SK-N-SH treated with all-trans-retinoic acid at 6 μM for 48 hours (cell line): Measurements from ENCODE around the gene GRM4.

Source experiments
- ATAC-seq: fragments of 200-7000 bp; cut with Tn5 transposase; 3 replicates; pipeline ENCODE4 v1.9.1; 2020; ENCODE audit warnings: mild to moderate bottlenecking, moderate library complexity
- ARNTL ChIP-seq: fragments of 450-650 bp; formaldehyde crosslinking; IDR thresholded peaks from 2 replicates; pipeline ENCODE4 v1.5.0; 2020; ENCODE audit warnings: low read depth, mild to moderate bottlenecking, moderate library complexity, borderline replicate concordance
- BACH2 ChIP-seq: fragments of 250-450 bp; sonication (Bioruptor Pico); IDR thresholded peaks from 2 replicates; pipeline ENCODE4 v1.9.0; 2021; ENCODE audit warnings: mild to moderate bottlenecking, borderline replicate concordance
- CSDC2 ChIP-seq: fragments of 250-450 bp; sonication (Bioruptor Pico); IDR thresholded peaks from 2 replicates; pipeline ENCODE4 v1.5.0; 2020; ENCODE audit warnings: mild to moderate bottlenecking, moderate library complexity
- ESRRG ChIP-seq: fragments of 250-450 bp; sonication (Bioruptor Pico); IDR thresholded peaks from 2 replicates; pipeline ENCODE4 v1.6.1; 2021; ENCODE audit warnings: mild to moderate bottlenecking
- GLIS3 ChIP-seq: fragments of 250-450 bp; sonication (Bioruptor Pico); IDR thresholded peaks from 2 replicates; pipeline ENCODE4 v1.5.0; 2020; ENCODE audit warnings: mild to moderate bottlenecking, moderate library complexity
- ISL1 ChIP-seq: fragments of 250-450 bp; sonication (Bioruptor Pico); IDR thresholded peaks from 2 replicates; pipeline ENCODE4 v2.1.2; 2022; ENCODE audit warnings: mild to moderate bottlenecking, moderate library complexity
- OSR1 ChIP-seq: fragments of 250-450 bp; sonication (Bioruptor Pico); IDR thresholded peaks from 2 replicates; pipeline ENCODE4 v1.8.0; 2022; ENCODE audit warnings: moderate library complexity, mild to moderate bottlenecking, inconsistent platforms
- PATZ1 ChIP-seq: fragments of 250-450 bp; sonication (Bioruptor Pico); IDR thresholded peaks from 2 replicates; pipeline ENCODE4 v1.8.0; 2020; ENCODE audit warnings: mild to moderate bottlenecking, moderate library complexity, borderline replicate concordance
- POU6F1 ChIP-seq: fragments of 250-450 bp; sonication (Bioruptor Pico); IDR thresholded peaks from 2 replicates; pipeline ENCODE4 v1.8.0; 2021; ENCODE audit warnings: low read depth, mild to moderate bottlenecking, moderate library complexity, borderline replicate concordance
- PPARA ChIP-seq: fragments of 250-450 bp; sonication (Bioruptor Pico); IDR thresholded peaks from 2 replicates; pipeline ENCODE4 v1.5.0; 2020; ENCODE audit warnings: mild to moderate bottlenecking, borderline replicate concordance
- RARB ChIP-seq: fragments of 250-450 bp; sonication (Bioruptor Pico); IDR thresholded peaks from 2 replicates; pipeline ENCODE4 v1.8.0; 2021; ENCODE audit warnings: mild to moderate bottlenecking, moderate library complexity
- SNAI2 ChIP-seq: fragments of 250-450 bp; sonication (Bioruptor Pico); IDR thresholded peaks from 2 replicates; pipeline ENCODE4 v1.5.0; 2020; ENCODE audit warnings: mild to moderate bottlenecking, moderate library complexity
- TCF4 ChIP-seq: fragments of 250-450 bp; sonication (Bioruptor Pico); IDR thresholded peaks from 2 replicates; pipeline ENCODE4 v1.8.0; 2021; ENCODE audit warnings: mild to moderate bottlenecking, moderate library complexity, borderline replicate concordance
- TSHZ2 ChIP-seq: fragments of 250-450 bp; sonication (Bioruptor Pico); IDR thresholded peaks from 2 replicates; pipeline ENCODE4 v1.5.0; 2020; ENCODE audit warnings: mild to moderate bottlenecking, moderate library complexity
- ZC3H10 ChIP-seq: fragments of 250-450 bp; sonication (Bioruptor Pico); IDR thresholded peaks from 2 replicates; pipeline ENCODE4 v1.5.1; 2021; ENCODE audit warnings: mild to moderate bottlenecking, moderate library complexity
- ZFP3 ChIP-seq: fragments of 250-450 bp; sonication (Bioruptor Pico); IDR thresholded peaks from 2 replicates; pipeline ENCODE4 v1.5.0; 2020; ENCODE audit warnings: mild to moderate bottlenecking, moderate library complexity
- ZFP30 ChIP-seq: fragments of 450-650 bp; formaldehyde crosslinking; IDR thresholded peaks from 2 replicates; pipeline ENCODE4 v1.5.0; 2022; ENCODE audit warnings: mild to moderate bottlenecking, moderate library complexity
- ZNF565 ChIP-seq: fragments of 450-650 bp; formaldehyde crosslinking; conservative IDR thresholded peaks from 2 replicates; pipeline ENCODE4 v1.5.0; 2020; ENCODE audit warnings: low read depth, mild to moderate bottlenecking, moderate library complexity
- ZNF70 ChIP-seq: fragments of 450-650 bp; formaldehyde crosslinking; IDR thresholded peaks from 2 replicates; pipeline ENCODE4 v1.5.0; 2020; ENCODE audit warnings: mild to moderate bottlenecking, moderate library complexity

GRM4 gene

GRCh38 chr6:34138191-34138590, 7.7 kb downstream of the GRM4 start (continued):
- TF ChIP-seq ARNTL (no peak), RARB (CRISPR knock-in tag) (no peak)

GRCh38 chr6:34135541-34135940, 10.3 kb downstream of the GRM4 start:
- TF ChIP-seq ESRRG (CRISPR knock-in tag) (no peak), TCF4 (CRISPR knock-in tag) (no peak), TSHZ2 (CRISPR knock-in tag) (no peak), ZC3H10 (no peak), ISL1 (CRISPR knock-in tag) (no peak), PATZ1 (CRISPR knock-in tag) (no peak), CSDC2 (CRISPR knock-in tag) (no peak), ZNF70 (CRISPR knock-in tag) (no peak)
- ATAC-seq, result no peak

- ATAC-seq, result peak; percentile 36; the same call in 1 of the 3 replicates
- TF ChIP-seq OSR1 (CRISPR knock-in tag) (no peak), ZNF565 (CRISPR knock-in tag) (no peak), SNAI2 (CRISPR knock-in tag) (peak; percentile 95), PATZ1 (CRISPR knock-in tag) (no peak), ESRRG (CRISPR knock-in tag) (no peak), PPARA (no peak), ZNF70 (CRISPR knock-in tag) (no peak), ISL1 (CRISPR knock-in tag) (no peak)
Observed at GRCh38 chr6:34132486-34133185, 13.3 kb downstream of the GRM4 start.

GRCh38 chr6:34131326-34132290, 14.3 kb downstream of the GRM4 start:
- ATAC-seq, result no peak
- TF ChIP-seq PATZ1 (CRISPR knock-in tag) (no peak), GLIS3 (CRISPR knock-in tag) (no peak), ISL1 (CRISPR knock-in tag) (no peak), ZFP3 (CRISPR knock-in tag) (no peak), BACH2 (CRISPR knock-in tag) (no peak), ZFP30 (no peak), ZNF70 (CRISPR knock-in tag) (no peak), RARB (CRISPR knock-in tag) (no peak), POU6F1 (CRISPR knock-in tag) (no peak)
